ENCODE data around the gene C2orf72. TPM values are rescaled to one million over a fixed set of nuclear protein-coding genes. Genes with fewer than 3 reads are reported as not detected.

The C2orf72 gene
- total RNA-seq, 4 donors from 2014 or later: 2.6 to 9.0 (median 5.8) TPM

DNA sequence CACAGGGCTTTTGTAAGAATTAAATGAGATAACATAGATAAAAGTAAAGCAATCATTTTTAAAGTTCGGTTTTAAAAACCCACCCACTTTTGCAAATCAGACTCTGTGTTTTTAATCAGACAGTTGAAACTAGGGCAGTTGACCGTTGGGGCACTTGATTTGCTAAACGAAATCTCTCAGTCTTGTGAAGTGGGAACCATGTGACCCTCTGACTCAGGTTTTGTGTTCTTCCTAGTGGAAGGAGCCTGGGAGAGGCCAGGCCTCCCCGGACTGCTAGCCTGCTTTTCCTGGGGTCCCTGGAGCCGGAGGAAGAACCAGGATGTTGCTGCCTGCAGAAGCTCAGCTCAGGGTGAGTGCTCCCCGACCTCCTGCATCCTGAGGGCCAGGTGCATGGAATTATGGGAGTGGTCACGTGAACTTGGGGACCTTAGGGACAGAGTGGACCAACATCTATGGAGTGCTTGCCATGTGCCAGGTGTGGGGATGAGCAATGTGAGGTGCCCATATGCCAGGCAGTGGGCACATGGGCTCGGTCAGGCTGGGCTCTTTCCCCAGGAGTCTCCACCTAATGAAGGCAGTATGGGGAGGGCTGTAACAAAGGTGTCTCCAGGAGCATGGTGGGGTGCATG lies 3.9 kb downstream of the C2orf72 start:
- TF ChIP-seq EP300 (IDR thresholded peaks at IDR 0.05) (no peak), POLR2AphosphoS5 (IDR thresholded peaks at IDR 0.05) (no peak), POLR2A (IDR thresholded peaks at IDR 0.05) (no peak), CTCF (IDR thresholded peaks at IDR 0.05) (no peak)
- Histone ChIP-seq H3K4me3 (no peak overlapping the region), H3K27me3 (peaks cover 52% of the 10 kb centered on the region), H3K4me1 (peaks cover 13% of the 10 kb centered on the region), H3K9me3 (no peaks in the 10 kb centered on the region), H3K36me3 (no peaks in the 10 kb centered on the region), H3K27ac (no peak overlapping the region)
- WGBS: 68% methylated on average over 8 of the region's 8 CpGs
- no peak for DNase-seq (ENCODE audit: low spot score in 2 of 2)

GRCh38 chr2:231043796-231044195 lies 6.5 kb downstream of the C2orf72 start:
- no peak for DNase-seq (ENCODE audit: low spot score in 2 of 2)
- no peaks in the 10 kb centered on the region for H3K9me3 ChIP-seq
- no peak for TF ChIP-seq CTCF (IDR thresholded peaks at IDR 0.05)
- TF ChIP-seq EP300 (IDR thresholded peaks at IDR 0.05): no peak
- no peak for TF ChIP-seq POLR2AphosphoS5 (IDR thresholded peaks at IDR 0.05)
- no peak for TF ChIP-seq POLR2A (IDR thresholded peaks at IDR 0.05)

GRCh38 chr2:231046916-231047273 lies 9.6 kb downstream of the C2orf72 start:
- Histone ChIP-seq H3K9me3 (no peaks in the 10 kb centered on the region), H3K4me1 (no peaks in the 10 kb centered on the region), H3K27ac (no peak overlapping the region), H3K36me3 (no peaks in the 10 kb centered on the region), H3K27me3 (peaks cover 9% of the 10 kb centered on the region), H3K4me3 (no peak overlapping the region)
- no peak for TF ChIP-seq POLR2AphosphoS5 (IDR thresholded peaks at IDR 0.05)
- no peak for TF ChIP-seq CTCF (IDR thresholded peaks at IDR 0.05)
- no peak for TF ChIP-seq POLR2A (IDR thresholded peaks at IDR 0.05)
- no peak for TF ChIP-seq EP300 (IDR thresholded peaks at IDR 0.05)
- no peak for DNase-seq (ENCODE audit: low spot score in 2 of 2)
- 89% methylated on average over 5 of the region's 5 CpGs for WGBS

More at GRCh38 chr2:231043796-231044195, 6.5 kb downstream of the C2orf72 start:
- Histone ChIP-seq H3K4me3 (no peak overlapping the region), H3K27me3 (peaks cover 33% of the 10 kb centered on the region), H3K36me3 (no peaks in the 10 kb centered on the region), H3K4me1 (no peaks in the 10 kb centered on the region), H3K27ac (no peak overlapping the region)
- 78% methylated on average over 4 of the region's 4 CpGs for WGBS

- Histone ChIP-seq H3K4me1 (peaks cover 3% of the 10 kb centered on the region), H3K27ac (no peak overlapping the region), H3K9me3 (no peaks in the 10 kb centered on the region), H3K36me3 (no peaks in the 10 kb centered on the region), H3K27me3 (peaks cover 9% of the 10 kb centered on the region), H3K4me3 (no peak overlapping the region)
- TF ChIP-seq CTCF (IDR thresholded peaks at IDR 0.05) (no peak), EP300 (IDR thresholded peaks at IDR 0.05) (no peak), POLR2A (IDR thresholded peaks at IDR 0.05) (no peak), POLR2AphosphoS5 (IDR thresholded peaks at IDR 0.05) (no peak)
- no peak for DNase-seq (ENCODE audit: low spot score in 2 of 2)
- WGBS: 61% methylated on average over 5 of the region's 8 CpGs
These were observed 10.1 kb downstream of the C2orf72 start for GRCh38 chr2:231047274-231047922.

Measured in suprapubic skin (tissue), 4 donors.